IPS DF 4.7 (cell line): ENCODE data around the gene PBX1.
"Not testable (repeated sequence)": the region's sequence is repeated elsewhere in the genome, so short reads cannot be mapped to it uniquely, and the experiment has no call there.

ENCODE experiments used
- DNase-seq: peaks from one replicate; pipeline ENCODE4 v3.0.0-alpha.2; 2013; ENCODE audit warnings: low spot score; ENCODE audit errors: extremely low read depth

The PBX1 gene

GRCh38 chr1:164558461-164559341, at the start of gene PBX1:
Gene PBX1, plus strand, starts transcription at chr1:164559184.
- DNase-seq, result peak; percentile 74

GRCh38 chr1:164510435-164510834, 48.5 kb upstream of the PBX1 start:
- no peak for DNase-seq

- no peak for DNase-seq
Observed at GRCh38 chr1:164511001-164511705, 47.8 kb upstream of the PBX1 start.

- DNase-seq, result no peak
Observed at GRCh38 chr1:164515231-164515630, 43.8 kb upstream of the PBX1 start.

- no peak for DNase-seq
Observed at GRCh38 chr1:164515711-164516331, 43.2 kb upstream of the PBX1 start.

GRCh38 chr1:164516591-164516990, 42.4 kb upstream of the PBX1 start:
- no peak for DNase-seq

- DNase-seq, result no peak
Observed at GRCh38 chr1:164518692-164519332, 40.2 kb upstream of the PBX1 start.

GRCh38 chr1:164519426-164519825, 39.6 kb upstream of the PBX1 start:
- no peak for DNase-seq

GRCh38 chr1:164524810-164525209, 34.2 kb upstream of the PBX1 start:
- no peak for DNase-seq

GRCh38 chr1:164534863-164535610, 23.9 kb upstream of the PBX1 start:
- no peak for DNase-seq

GRCh38 chr1:164552463-164552988, 6.5 kb upstream of the PBX1 start:
- DNase-seq, result not testable (repeated sequence)

GRCh38 chr1:164557270-164557669, 1.7 kb upstream of the PBX1 start:
- DNase-seq, result no peak

- DNase-seq, result no peak
Observed at GRCh38 chr1:164559342-164560051, 513 bp downstream of the PBX1 start.

- DNase-seq, result no peak
Observed at GRCh38 chr1:164560121-164560541, 1.1 kb downstream of the PBX1 start.

- DNase-seq, result no peak
Observed at GRCh38 chr1:164560556-164560955, 1.6 kb downstream of the PBX1 start.

- DNase-seq, result no peak
Observed at GRCh38 chr1:164561007-164561406, 2.0 kb downstream of the PBX1 start.

- DNase-seq, result no peak
Observed at GRCh38 chr1:164561472-164561871, 2.5 kb downstream of the PBX1 start.

- no peak for DNase-seq
Observed at GRCh38 chr1:164562061-164562460, 3.1 kb downstream of the PBX1 start.

GRCh38 chr1:164562511-164562910, 3.5 kb downstream of the PBX1 start:
- no peak for DNase-seq

- no peak for DNase-seq
Observed at GRCh38 chr1:164562947-164563520, 4.0 kb downstream of the PBX1 start.
